Uterus (tissue), 2 donors: Measurements from ENCODE around the gene ITIH1.

Source experiments
- POLR2A ChIP-seq, 2 donors: fragments of 450-650 bp; IDR thresholded peaks; one replicate each; pipeline ENCODE4 v1.6.1; 2016; ENCODE audit warnings: antibody characterized with exemption in 2 of 2, mild to moderate bottlenecking in 1 of 2, moderate library complexity in 1 of 2
- TF ChIP-seq, protein P1 (sequence below), 4 experiments: fragments of 200-600 bp in 2 of 4; fragments of 450-650 bp in 2 of 4; sonication (generic) in 2 of 4; IDR thresholded peaks; one replicate each; pipeline ENCODE4 v1.5.1; 2016 to 2019; ENCODE audit warnings: antibody characterized with exemption in 4 of 4, mild to moderate bottlenecking in 2 of 4, moderate library complexity in 1 of 4

DNA sequence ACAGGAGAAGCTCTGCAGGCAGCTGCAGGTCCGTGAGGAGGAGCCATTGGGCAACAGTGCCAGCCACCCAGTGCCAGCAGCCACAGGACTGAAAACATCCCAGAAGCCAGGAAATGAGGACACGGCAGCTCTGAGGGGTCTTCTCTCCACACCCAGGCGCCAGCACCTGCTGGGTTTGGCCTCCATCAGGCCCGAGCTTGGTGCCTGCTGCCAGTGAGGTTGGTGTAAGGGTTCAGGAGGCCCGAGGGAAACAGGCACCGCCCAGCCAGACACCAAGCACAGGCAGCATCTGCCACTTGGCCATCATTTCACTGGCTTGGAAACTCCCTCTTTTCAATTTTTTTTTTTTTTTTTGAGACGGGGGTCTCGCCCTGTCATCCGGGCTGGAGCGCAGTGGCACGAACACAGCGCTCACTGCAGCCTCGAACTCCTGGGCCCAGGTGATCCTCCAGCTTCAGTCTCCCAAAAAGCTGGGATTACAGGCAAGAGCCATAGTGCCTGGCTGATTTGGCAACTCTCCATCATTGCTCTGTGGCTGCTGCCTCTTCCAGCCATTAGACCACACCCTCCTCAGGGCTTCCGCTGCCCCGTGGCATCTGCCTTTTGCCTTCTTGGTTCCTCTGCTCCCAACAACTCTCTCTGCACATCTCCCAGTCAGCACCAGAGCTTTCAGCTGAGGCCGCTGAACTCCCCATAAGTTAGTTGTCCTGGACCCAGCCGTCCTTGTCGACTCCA, 15.7 kb downstream of the ITIH1 start:
- TF ChIP-seq, protein P1, sequence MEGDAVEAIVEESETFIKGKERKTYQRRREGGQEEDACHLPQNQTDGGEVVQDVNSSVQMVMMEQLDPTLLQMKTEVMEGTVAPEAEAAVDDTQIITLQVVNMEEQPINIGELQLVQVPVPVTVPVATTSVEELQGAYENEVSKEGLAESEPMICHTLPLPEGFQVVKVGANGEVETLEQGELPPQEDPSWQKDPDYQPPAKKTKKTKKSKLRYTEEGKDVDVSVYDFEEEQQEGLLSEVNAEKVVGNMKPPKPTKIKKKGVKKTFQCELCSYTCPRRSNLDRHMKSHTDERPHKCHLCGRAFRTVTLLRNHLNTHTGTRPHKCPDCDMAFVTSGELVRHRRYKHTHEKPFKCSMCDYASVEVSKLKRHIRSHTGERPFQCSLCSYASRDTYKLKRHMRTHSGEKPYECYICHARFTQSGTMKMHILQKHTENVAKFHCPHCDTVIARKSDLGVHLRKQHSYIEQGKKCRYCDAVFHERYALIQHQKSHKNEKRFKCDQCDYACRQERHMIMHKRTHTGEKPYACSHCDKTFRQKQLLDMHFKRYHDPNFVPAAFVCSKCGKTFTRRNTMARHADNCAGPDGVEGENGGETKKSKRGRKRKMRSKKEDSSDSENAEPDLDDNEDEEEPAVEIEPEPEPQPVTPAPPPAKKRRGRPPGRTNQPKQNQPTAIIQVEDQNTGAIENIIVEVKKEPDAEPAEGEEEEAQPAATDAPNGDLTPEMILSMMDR (IDR thresholded peaks at IDR 0.05), result no peak
- no peak for TF ChIP-seq POLR2A (IDR thresholded peaks at IDR 0.05)
